Upper lobe of left lung (tissue), 6 donors: ENCODE measurements around the gene SEMA5A. TPM values are rescaled to one million over a fixed set of nuclear protein-coding genes. Genes with fewer than 3 reads are reported as not detected.

Experiments used
- ATAC-seq, 2 donors: fragments of 200-7000 bp; cut with Tn5 transposase; one replicate each; pipeline ENCODE4 v1.9.1; 2022; ENCODE audit warnings: mild to moderate bottlenecking in 2 of 2, moderate library complexity in 2 of 2; ENCODE audit not compliant: low FRiP score in 2 of 2
- DNase-seq, 2 donors: peaks; one replicate each; pipeline ENCODE4 v3.0.0-alpha.2; 2019 to 2020
- H3K27ac ChIP-seq, 4 donors: fragments of 200-600 bp; sonication (generic); one replicate each; pipeline ENCODE4 v1.5.1; 2016 to 2019
- H3K27me3 ChIP-seq, 4 donors: fragments of 200-600 bp; sonication (generic); one replicate each; pipeline ENCODE4 v1.5.1; 2017 to 2019
- H3K36me3 ChIP-seq, 4 donors: fragments of 200-600 bp; sonication (generic); one replicate each; pipeline ENCODE4 v1.5.1; 2016 to 2019
- H3K4me1 ChIP-seq, 4 donors: fragments of 200-600 bp; sonication (generic); one replicate each; pipeline ENCODE4 v1.5.1; 2018 to 2019
- H3K4me3 ChIP-seq, 4 donors: fragments of 200-600 bp; sonication (generic); one replicate each; pipeline ENCODE4 v1.5.1; 2017 to 2019; ENCODE audit warnings: mild to moderate bottlenecking in 2 of 4, moderate library complexity in 1 of 4
- H3K9me3 ChIP-seq, 4 donors: fragments of 200-600 bp; sonication (generic); one replicate each; pipeline ENCODE4 v1.5.1; 2018 to 2019
- EP300 ChIP-seq, 4 donors: sonication (generic); formaldehyde crosslinking; IDR thresholded peaks; one replicate each; pipeline ENCODE4 v1.5.1; 2017; ENCODE audit warnings: antibody characterized with exemption in 4 of 4, control low read depth in 2 of 4
- POLR2A ChIP-seq, 4 donors: fragments of 450-650 bp; IDR thresholded peaks; one replicate each; pipeline ENCODE4 v1.5.1; 2016 to 2017; ENCODE audit warnings: antibody characterized with exemption in 4 of 4, mild to moderate bottlenecking in 2 of 4
- POLR2AphosphoS5 ChIP-seq, 2 donors: sonication (generic); formaldehyde crosslinking; IDR thresholded peaks; one replicate each; pipeline ENCODE4 v1.5.1; 2017; ENCODE audit warnings: antibody characterized with exemption in 2 of 2
- WGBS, 2 donors: methylation state at CpG; one replicate each; pipeline ENCODE4 v1.1.5; 2017 to 2018; 5-methylcytosine and 5-hydroxymethylcytosine counted together
- total RNA-seq, 6 donors: library from RNA; depleted of rRNA in 4 of 6; stranded (reverse); fragments of >200 nt in 4 of 6; gene quantifications; one replicate each; pipeline versions ENCODE4 v1.1.0 to v1.2.1, GENCODE V29; 2016 to 2021
- TF ChIP-seq, protein P1 (sequence below), 6 experiments: fragments of 450-650 bp in 4 of 6; fragments of 200-600 bp in 2 of 6; sonication (generic) in 2 of 6; IDR thresholded peaks; one replicate each; pipeline ENCODE4 v1.5.1; 2016 to 2019; ENCODE audit warnings: antibody characterized with exemption in 6 of 6
- donor health status: DM: no; HTN: no; CAD: no; lungs with moderate emphysema.
- donor health status: DM: no; HTN: yes; CAD: no; lungs with severe emphysema.

Gene SEMA5A
- total RNA-seq, 6 donors from 2014 or later, result 5.2 to 40.5 (median 27.5) TPM

DNA sequence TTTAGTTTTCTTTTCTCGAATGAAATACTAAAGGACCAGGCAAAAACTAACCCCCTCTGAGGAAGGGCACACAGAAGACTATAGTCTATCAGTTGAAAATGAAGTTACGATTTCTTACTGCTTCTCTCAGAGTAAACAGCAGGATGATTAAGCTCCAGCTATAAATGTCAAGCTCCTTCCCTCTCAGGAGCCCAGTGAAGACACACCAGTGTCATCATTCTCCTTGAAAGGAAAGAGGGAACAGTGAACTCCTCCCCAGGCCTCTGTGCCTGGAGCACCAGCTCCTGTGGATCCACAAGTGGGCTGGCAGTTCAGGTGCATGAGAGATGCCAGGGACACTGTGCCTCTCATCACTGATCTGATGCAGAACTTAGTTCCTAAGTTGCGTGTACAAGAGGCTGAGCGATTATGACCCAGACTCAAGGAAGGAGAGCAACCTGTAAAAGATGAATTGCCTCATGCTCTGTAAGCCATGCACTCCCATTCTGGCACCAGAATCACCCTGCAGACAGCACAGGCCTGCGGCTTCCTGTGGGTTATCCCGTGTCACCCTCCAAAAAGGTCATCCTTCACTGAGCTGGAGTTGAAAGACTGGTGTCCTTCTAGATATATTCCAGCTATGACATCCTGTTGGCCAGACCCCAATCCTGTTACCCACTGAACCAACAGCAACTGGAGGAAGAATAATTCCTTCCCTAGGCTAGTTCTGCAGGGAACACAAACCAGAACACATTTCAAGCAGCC lies 394.0 kb downstream of the SEMA5A start:
- WGBS, 2 donors, result 55 to 75% methylated on average over 3 to 6 of the region's 6 CpGs
- H3K4me3 ChIP-seq, result no peak overlapping the region
- no peaks in the 10 kb centered on the region for H3K9me3 ChIP-seq
- no peak overlapping the region for H3K27ac ChIP-seq
- TF ChIP-seq POLR2AphosphoS5 (IDR thresholded peaks at IDR 0.05) (no peak), POLR2A (IDR thresholded peaks at IDR 0.05) (no peak), EP300 (IDR thresholded peaks at IDR 0.05) (no peak)
- TF ChIP-seq, protein P1, sequence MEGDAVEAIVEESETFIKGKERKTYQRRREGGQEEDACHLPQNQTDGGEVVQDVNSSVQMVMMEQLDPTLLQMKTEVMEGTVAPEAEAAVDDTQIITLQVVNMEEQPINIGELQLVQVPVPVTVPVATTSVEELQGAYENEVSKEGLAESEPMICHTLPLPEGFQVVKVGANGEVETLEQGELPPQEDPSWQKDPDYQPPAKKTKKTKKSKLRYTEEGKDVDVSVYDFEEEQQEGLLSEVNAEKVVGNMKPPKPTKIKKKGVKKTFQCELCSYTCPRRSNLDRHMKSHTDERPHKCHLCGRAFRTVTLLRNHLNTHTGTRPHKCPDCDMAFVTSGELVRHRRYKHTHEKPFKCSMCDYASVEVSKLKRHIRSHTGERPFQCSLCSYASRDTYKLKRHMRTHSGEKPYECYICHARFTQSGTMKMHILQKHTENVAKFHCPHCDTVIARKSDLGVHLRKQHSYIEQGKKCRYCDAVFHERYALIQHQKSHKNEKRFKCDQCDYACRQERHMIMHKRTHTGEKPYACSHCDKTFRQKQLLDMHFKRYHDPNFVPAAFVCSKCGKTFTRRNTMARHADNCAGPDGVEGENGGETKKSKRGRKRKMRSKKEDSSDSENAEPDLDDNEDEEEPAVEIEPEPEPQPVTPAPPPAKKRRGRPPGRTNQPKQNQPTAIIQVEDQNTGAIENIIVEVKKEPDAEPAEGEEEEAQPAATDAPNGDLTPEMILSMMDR (IDR thresholded peaks at IDR 0.05), result no peak
- H3K27me3 ChIP-seq, result no peaks in the 10 kb centered on the region
- no peaks in the 10 kb centered on the region for H3K36me3 ChIP-seq
- DNase-seq, result no peak
- no peak for ATAC-seq
- no peaks in the 10 kb centered on the region for H3K4me1 ChIP-seq

DNA sequence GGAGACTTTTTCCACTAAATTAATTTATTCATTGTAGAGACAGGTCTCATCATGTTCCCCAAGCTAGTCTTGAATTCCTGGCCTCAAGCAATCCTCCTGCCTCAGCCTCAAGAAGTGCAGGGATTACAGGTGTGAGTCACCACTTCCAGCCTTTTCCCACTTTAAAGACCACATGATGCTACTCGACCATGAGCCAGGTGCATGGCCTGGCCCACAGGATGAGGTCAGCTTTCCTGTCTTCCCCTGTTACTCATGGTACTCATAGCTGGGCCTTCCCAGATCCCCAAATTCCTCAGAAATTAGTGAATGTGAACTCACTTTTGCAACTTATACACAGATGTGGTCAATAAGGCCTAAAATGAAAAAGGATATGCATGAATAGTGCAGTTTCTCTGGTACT lies 395.9 kb downstream of the SEMA5A start:
- Histone ChIP-seq H3K27ac (no peak overlapping the region), H3K4me1 (no peaks in the 10 kb centered on the region), H3K27me3 (no peaks in the 10 kb centered on the region), H3K4me3 (no peak overlapping the region), H3K36me3 (no peaks in the 10 kb centered on the region), H3K9me3 (no peaks in the 10 kb centered on the region)
- TF ChIP-seq, protein P1 (IDR thresholded peaks at IDR 0.05), result no peak
- TF ChIP-seq POLR2AphosphoS5 (IDR thresholded peaks at IDR 0.05) (no peak), EP300 (IDR thresholded peaks at IDR 0.05) (no peak), POLR2A (IDR thresholded peaks at IDR 0.05) (no peak)
- DNase-seq, result no peak
- WGBS, 2 donors, result 87 to 88% methylated on average over 1 of the region's 1 CpG
- no peak for ATAC-seq

DNA sequence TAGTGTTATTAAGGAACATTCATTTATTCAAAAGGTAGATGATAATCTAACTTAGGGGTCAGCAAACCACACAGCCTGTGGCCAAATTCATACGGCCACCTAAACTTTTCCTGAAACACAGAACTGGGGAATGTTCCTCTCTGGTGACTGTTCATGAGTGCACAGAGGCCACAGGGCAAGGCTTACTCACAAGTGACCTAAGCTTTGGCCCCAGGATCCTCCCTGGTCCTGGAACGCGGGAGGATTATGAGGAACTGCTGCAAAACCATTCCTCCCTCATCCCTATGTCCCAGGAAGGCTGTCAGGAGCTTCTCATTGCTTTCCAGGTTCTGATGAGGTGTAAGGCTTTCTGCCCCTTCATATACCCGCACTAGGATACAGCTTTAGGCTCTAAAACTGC lies 397.6 kb downstream of the SEMA5A start:
- TF ChIP-seq POLR2A (IDR thresholded peaks at IDR 0.05), result no peak
- TF ChIP-seq, protein P1 (IDR thresholded peaks at IDR 0.05), result no peak
- TF ChIP-seq EP300 (IDR thresholded peaks at IDR 0.05), result no peak
- no peak for TF ChIP-seq POLR2AphosphoS5 (IDR thresholded peaks at IDR 0.05)
- Histone ChIP-seq H3K4me1 (no peaks in the 10 kb centered on the region), H3K27me3 (no peaks in the 10 kb centered on the region), H3K36me3 (no peaks in the 10 kb centered on the region), H3K27ac (no peak overlapping the region), H3K4me3 (no peak overlapping the region), H3K9me3 (no peaks in the 10 kb centered on the region)
- ATAC-seq, result no peak
- WGBS, 2 donors, result 60 to 82% methylated on average over 2 to 4 of the region's 4 CpGs
- no peak for DNase-seq

DNA sequence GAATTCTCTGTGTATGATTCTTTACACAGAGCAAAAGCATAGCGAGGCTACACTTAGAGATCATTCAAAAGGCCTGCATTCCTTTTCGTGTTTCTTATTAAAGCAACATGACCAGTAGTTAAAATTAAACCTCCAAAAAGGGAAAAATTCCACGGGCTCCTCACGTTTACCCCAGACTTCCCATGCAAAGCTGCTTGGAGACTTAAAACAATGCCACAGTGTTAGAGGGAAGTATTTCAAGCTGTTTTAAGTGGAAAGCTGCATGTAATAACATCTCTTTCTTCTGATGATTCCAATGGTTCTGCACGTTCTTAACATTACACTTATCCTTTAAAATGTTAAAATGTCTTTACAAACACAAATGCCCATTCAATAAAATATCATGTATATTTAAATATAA lies 405.2 kb downstream of the SEMA5A start:
- no peak for DNase-seq
- WGBS, 2 donors, result 51% methylated on average over 5 of the region's 5 CpGs
- ATAC-seq, result no peak
- Histone ChIP-seq H3K27me3 (no peaks in the 10 kb centered on the region), H3K4me1 (no peaks in the 10 kb centered on the region), H3K9me3 (no peaks in the 10 kb centered on the region), H3K36me3 (no peaks in the 10 kb centered on the region), H3K27ac (no peak overlapping the region), H3K4me3 (no peak overlapping the region)
- TF ChIP-seq POLR2AphosphoS5 (IDR thresholded peaks at IDR 0.05) (no peak), EP300 (IDR thresholded peaks at IDR 0.05) (no peak), POLR2A (IDR thresholded peaks at IDR 0.05) (no peak)
- TF ChIP-seq, protein P1 (IDR thresholded peaks at IDR 0.05), result no peak

DNA sequence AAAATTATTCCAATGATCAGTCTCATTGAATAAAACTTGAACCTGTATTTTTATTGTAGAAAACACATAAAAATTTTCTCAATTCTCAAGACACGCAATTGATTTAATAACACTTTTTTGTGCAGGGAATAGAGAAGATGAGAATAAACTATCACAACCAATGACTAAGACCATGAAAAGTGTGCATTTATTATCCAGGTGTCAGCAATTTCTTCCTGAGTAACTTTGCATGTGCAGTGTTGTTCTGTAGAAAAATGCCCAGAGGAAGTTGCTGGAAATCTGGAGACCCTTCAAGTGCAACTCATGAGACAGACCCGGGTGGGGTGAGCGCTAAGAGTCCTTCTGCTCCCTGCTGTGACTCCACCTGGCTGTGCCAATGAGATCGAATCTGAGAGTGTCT lies 405.7 kb downstream of the SEMA5A start:
- no peak for DNase-seq

More for the DNA sequence above, 405.7 kb downstream of the SEMA5A start:
- 69 to 72% methylated on average over 4 of the region's 4 CpGs for WGBS, 2 donors
- TF ChIP-seq POLR2A (IDR thresholded peaks at IDR 0.05) (no peak), EP300 (IDR thresholded peaks at IDR 0.05) (no peak), POLR2AphosphoS5 (IDR thresholded peaks at IDR 0.05) (no peak)
- TF ChIP-seq, protein P1 (IDR thresholded peaks at IDR 0.05), result no peak
- Histone ChIP-seq H3K27ac (no peak overlapping the region), H3K4me1 (no peaks in the 10 kb centered on the region), H3K27me3 (no peaks in the 10 kb centered on the region), H3K36me3 (no peaks in the 10 kb centered on the region), H3K9me3 (no peaks in the 10 kb centered on the region), H3K4me3 (no peak overlapping the region)
- no peak for ATAC-seq
